Skeletal muscle tissue (tissue), 5 donors: ENCODE results near the gene SPCS1. TPM values are rescaled to one million over a fixed set of nuclear protein-coding genes. Genes with fewer than 3 reads are reported as not detected.

ENCODE experiments used
- H3K27ac ChIP-seq: one replicate; pipeline ENCODE4 v1.7.0; 2013; ENCODE audit warnings: mild to moderate bottlenecking, low read depth, low read length, inconsistent platforms
- H3K27me3 ChIP-seq, 3 donors: one replicate each; pipeline ENCODE4 v1.7.0; 2013; ENCODE audit warnings: low read length in 3 of 3; ENCODE audit not compliant: control insufficient read depth in 3 of 3, insufficient read depth in 3 of 3
- H3K36me3 ChIP-seq, 3 donors: one replicate each; pipeline ENCODE4 v1.7.0; 2013; ENCODE audit warnings: low read length in 3 of 3; ENCODE audit not compliant: control insufficient read depth in 3 of 3, insufficient read depth in 3 of 3
- H3K4me1 ChIP-seq, 3 donors: one replicate each; pipeline ENCODE4 v1.7.0; 2013; ENCODE audit warnings: low read length in 3 of 3, mild to moderate bottlenecking in 3 of 3; ENCODE audit not compliant: control insufficient read depth in 3 of 3, insufficient read depth in 3 of 3
- H3K4me3 ChIP-seq, 3 donors: one replicate each; pipeline ENCODE4 v1.7.0; 2013; ENCODE audit warnings: low read length in 3 of 3
- H3K9ac ChIP-seq, 3 donors: one replicate each; pipeline ENCODE4 v1.7.0; 2013; ENCODE audit warnings: low read length in 3 of 3, mild to moderate bottlenecking in 3 of 3, moderate library complexity in 2 of 3, low read depth in 1 of 3
- H3K9me3 ChIP-seq, 3 donors: one replicate each; pipeline ENCODE4 v1.7.0; 2013; ENCODE audit warnings: low read length in 3 of 3; ENCODE audit not compliant: control insufficient read depth in 3 of 3
- small RNA-seq: library from RNA; depleted of rRNA; stranded (forward); fragments of <200 nt; gene quantifications from one replicate; pipeline ENCODE3, GENCODE V24; 2014
- total RNA-seq: library from RNA; depleted of rRNA; stranded (reverse); fragments of >200 nt; gene quantifications from one replicate; pipeline ENCODE4 v1.2.3, GENCODE V29; 2014
- donor health status: Osteomylitis.

Gene SPCS1
- total RNA-seq, 1 donor from 2014 or later = 43.3 TPM

DNA sequence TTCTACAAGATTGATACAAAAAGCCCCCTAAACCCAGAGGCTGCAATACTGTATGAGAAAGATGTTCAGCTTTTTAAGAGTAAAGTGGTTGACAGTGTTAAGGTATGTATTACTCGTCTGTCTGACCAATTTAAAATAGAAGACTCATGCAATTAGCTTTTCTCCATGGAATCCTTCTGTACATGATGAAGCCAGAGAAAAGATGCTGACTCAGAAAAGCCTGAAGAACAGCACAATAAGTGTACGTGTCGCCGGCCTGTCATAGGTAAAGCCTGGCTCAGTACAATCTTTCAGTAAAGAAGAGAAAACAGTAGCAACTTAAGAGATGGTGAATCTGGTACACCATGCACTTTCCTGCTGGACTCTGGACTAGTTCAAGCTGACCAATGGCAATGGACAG lies 48.5 kb downstream of the SPCS1 start:
- Histone ChIP-seq H3K36me3 (peaks cover 18 to 35% (median 19%) of the 10 kb centered on the region in 3 donors), H3K27me3 (no peaks in the 10 kb centered on the region), H3K27ac (no peak overlapping the region), H3K4me1 (no peaks in the 10 kb centered on the region), H3K9me3 (no peaks in the 10 kb centered on the region), H3K4me3 (no peak overlapping the region), H3K9ac (no peak overlapping the region)

DNA sequence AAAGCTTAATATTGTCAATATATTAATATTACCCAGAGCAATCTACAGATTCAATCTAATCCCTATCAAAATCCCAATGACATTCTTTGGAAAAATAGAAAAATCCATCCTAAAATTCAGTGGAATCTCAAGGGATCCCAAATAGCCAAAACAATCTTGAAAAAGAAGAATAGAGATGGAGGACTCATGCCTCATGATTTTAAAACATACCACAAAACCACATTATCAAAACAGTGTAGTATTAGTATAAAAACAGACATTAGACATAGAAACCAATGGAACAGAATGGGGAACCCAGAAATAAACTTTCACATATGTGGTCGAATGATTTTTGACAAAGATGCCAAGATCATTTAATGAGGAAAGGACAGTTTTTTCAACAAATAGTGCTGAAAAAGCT lies 50.2 kb downstream of the SPCS1 start:
- H3K27me3 ChIP-seq = no peaks in the 10 kb centered on the region
- no peak overlapping the region for H3K4me3 ChIP-seq
- H3K27ac ChIP-seq = no peak overlapping the region
- no peaks in the 10 kb centered on the region for H3K4me1 ChIP-seq
- no peaks in the 10 kb centered on the region for H3K9me3 ChIP-seq
- no peak overlapping the region for H3K9ac ChIP-seq
- H3K36me3 ChIP-seq = peaks cover 9 to 40% (median 17%) of the 10 kb centered on the region in 3 donors

Small RNA genes within 50 kb of the gene (small RNA-seq; reads per million reads assigned to genes)
- not detected for gene AC006254.2
- gene RF00569 = 2,022 reads per million, percentile 99 among the genes with 10 or more reads in this experiment
- gene RF01183 = not detected
- 0.28 reads per million, percentile 25 among the genes with 10 or more reads in this experiment for gene SNORD19
- not detected for gene SNORD19B
- 2,560 reads per million, percentile 99 among the genes with 10 or more reads in this experiment for gene SNORD69

Other genes starting within 250 kb of the SPCS1 start
- 67.3 TPM for gene STAB1, start 210.8 kb upstream of the SPCS1 start, total RNA-seq
- gene NT5DC2, start 172.2 kb upstream of the SPCS1 start, total RNA-seq = 20.9 TPM
- 1.0 TPM for gene UQCC5, start 169.5 kb upstream of the SPCS1 start, total RNA-seq
- 62.6 TPM for gene PBRM1, start 20.2 kb upstream of the SPCS1 start, total RNA-seq
- gene GNL3, start 20.1 kb upstream of the SPCS1 start, total RNA-seq = 45.4 TPM
- gene GLT8D1, start 315 bp upstream of the SPCS1 start, total RNA-seq = 61.1 TPM
- gene NEK4, start 64.8 kb downstream of the SPCS1 start, total RNA-seq = 11.5 TPM
- gene ITIH1, start 71.5 kb downstream of the SPCS1 start, total RNA-seq = under 0.01 TPM
- 2.1 TPM for gene ITIH3, start 88.7 kb downstream of the SPCS1 start, total RNA-seq
- gene ITIH4, start 124.6 kb downstream of the SPCS1 start, total RNA-seq = 4.2 TPM
- gene MUSTN1, start 128.9 kb downstream of the SPCS1 start, total RNA-seq = 35.5 TPM
- 8.9 TPM for gene STIMATE, start 191.4 kb downstream of the SPCS1 start, total RNA-seq